HG02970 (cell line): ENCODE data around the gene PRPF18.

Experiments used
- ATAC-seq: cut with Tn5 transposase; IDR thresholded peaks from one replicate; pipeline ENCODE4 v1.9.1; 2021; ENCODE audit warnings: mild to moderate bottlenecking, moderate library complexity, moderate number of reproducible peaks; ENCODE audit not compliant: unreplicated experiment, low FRiP score

The PRPF18 gene

DNA sequence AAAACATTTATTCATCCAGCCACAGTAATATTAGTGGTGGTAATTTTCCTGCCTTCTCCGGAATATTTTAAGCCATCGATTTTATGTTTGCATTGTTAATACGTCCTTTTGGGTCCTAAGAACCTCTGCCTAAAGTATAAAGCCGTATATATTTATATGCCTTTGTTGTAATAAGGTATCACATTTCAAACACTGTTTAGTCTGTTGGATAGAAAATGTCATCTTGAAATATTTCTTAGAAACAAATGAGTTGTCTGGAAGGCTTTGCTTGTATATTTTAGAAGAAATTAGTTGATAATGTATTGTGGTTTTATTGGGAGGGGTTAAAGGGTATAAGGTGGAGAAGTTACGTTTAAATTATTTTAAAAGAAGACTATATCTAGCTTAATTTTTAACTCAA is 11.1 kb downstream of the PRPF18 start:
- ATAC-seq, result no peak

DNA sequence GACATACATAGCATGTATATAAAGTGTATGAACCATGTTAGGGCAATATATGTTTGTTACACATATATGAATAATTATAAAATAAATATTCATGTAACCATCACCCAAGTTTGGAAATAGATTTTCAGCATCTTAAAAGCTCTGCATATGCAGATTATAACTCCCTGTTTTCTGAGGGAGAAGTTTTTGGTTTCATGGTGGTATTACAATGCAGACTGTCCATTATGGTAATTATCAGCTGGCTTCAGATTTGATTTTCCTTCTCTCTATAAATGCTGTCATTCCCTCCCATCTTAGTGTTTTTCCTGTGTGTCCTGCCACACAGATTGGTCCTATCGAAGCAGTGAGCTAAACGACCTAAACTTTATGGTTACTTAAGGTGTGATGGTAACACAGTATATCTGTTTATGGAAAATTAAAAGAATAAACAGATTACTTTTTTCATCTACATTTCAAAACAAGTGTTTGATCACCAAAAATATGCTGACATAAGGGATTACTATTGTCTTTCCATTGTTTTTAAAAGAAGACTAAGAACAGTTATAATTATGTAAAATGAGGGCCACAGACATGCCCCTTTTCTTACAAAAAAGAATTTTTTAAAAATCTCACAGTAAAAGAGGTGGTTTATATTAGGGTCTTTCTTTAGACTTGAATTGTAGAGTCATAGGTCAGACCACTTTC is 17.7 kb downstream of the PRPF18 start:
- no peak for ATAC-seq

DNA sequence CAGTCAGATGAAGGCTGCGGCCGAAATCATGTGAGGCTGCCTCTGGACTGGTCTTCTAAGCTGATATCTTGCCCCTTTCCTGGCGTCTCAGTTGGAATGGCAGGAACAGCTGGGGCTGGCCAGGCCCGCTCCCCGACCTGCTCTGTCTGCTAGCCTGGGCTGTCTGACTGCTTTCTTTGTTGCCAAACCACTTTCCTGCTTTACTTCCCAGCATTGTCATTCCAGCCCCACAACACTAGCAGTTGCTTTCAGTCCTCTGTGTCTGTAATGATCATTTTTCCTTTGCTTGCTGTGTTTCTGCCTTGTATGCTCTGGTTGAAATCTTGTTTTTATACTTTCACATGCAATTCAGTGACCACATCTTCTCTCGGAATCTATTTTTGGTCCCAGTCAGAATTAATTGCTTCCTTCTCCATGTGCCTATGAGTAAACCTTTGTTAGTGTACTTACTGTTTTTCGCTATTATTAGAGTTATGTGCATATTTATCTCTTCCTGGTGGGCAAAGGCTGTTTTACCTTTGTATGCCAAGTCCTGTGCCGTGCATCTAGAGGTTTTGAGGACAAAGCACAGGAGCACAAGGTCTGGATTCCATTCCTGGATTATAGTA is 21.6 kb downstream of the PRPF18 start:
- no peak for ATAC-seq

DNA sequence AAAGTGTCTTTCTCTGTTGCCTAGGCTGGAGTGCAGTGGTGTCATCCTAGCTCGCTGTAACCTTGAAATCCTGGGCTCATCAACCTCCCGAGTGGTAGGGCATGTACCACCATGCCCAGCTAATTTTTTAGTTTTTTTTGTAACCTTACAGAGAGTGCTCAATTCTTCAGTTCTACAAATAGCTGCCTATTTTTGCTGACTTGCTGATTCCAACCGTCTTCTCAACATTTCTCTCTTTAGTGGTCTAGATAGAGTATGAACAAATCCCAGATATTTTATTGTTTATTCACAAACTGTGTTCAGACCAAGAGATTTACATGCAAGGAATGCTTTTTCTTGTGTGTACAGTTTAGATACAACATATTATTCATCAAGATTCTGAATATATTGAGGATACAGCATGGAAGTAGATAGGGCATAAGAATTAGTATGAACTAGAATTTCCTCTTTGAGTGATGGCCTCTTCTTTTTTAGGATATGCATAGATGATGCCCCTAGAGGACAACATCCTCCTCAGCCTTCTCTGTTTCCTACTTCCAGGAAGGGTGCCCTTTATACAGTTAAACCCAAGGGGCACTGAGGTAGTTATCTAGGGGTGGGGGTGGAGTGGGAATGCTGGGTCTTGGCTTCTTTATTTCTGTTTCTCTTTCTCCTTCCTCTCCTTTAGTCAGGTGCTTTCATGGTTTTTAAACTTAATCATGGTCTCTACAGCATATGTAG is 26.0 kb downstream of the PRPF18 start:
- ATAC-seq, result no peak

DNA sequence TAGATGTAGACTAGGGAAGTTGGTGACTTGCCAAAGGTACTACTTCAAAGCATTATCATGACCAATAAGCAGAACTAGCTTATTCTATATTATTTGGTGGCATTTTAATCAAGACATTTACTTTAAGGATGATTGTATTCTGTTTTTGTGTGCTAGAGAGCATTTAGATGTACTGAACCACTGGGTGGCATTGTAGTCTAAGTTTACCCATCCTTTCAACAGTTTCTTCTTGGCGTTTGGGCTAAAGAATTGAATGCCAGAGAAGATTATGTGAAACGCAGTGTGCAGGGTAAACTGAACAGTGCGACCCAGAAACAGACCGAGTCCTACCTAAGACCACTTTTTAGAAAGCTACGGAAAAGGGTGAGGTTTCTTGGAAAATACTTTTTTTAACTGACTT is 26.8 kb downstream of the PRPF18 start:
- ATAC-seq, result no peak

DNA sequence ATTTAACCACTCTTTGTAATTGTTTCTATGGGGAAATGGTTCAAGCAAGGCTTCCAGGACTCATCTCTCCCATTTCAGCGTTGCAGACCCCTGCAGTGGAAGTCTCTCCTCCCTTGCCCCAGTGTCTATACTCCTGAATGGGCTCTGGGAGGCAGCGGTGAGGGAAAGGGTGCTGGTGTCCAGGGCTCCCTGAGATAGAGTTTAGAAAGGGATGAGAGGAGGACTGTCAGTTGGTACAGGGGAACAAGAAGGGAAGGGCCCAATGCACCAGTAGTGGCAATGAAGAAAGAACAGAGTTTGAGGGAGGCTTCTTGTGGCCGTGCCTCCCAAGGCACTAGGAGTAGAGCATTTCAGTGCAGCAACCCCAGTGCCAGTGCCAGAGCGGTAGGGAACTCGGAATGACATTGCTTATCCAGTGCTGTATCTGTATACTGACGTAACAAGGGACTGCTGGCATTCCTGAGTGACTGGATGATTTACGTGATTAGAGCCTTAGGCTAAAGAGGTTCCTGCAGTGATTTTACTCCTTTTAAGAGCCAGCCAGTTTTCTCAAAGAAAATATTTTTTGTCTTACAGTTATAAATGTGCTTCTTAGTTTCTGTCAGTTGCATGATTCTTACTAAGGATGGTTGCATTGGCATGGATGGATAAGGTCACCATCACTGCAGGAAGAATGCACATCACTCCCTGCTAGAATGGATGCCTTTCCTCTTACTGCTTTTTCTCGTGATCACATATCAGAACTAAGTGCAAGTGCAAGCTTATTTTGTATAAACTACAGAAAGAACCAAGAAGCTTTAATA is 28.0 kb downstream of the PRPF18 start:
- no peak for ATAC-seq

DNA sequence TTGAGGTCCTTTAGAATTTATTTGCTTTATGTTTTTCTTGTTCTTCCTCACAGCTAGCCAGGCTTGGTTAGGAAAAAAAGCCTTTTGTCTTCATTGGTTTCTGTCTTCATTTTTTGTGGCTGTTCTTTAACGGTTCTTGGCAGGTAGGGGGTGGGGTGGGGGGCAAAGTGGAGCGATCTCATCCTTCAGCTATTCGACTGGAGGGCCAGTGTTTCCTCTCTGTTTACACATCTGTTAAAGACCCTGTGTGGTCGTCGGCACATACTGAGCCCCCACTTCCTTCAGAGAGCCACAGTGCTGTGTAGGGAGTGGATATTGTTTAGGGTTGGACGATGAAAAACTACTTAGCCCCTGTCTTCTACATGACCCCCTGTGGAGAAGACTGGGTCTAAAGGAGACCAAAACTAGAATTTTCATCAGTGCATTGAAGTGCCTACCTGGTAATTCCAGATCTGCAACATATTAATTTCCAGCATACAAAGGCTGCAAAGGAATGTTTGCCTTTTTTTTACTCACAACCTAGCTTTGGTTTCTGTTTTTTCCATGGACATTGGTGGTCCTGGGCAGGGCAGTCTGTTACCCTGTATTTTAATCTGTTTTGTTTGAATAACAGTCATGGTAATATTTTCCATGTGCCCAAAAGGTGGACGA is 29.0 kb downstream of the PRPF18 start:
- no peak for ATAC-seq

DNA sequence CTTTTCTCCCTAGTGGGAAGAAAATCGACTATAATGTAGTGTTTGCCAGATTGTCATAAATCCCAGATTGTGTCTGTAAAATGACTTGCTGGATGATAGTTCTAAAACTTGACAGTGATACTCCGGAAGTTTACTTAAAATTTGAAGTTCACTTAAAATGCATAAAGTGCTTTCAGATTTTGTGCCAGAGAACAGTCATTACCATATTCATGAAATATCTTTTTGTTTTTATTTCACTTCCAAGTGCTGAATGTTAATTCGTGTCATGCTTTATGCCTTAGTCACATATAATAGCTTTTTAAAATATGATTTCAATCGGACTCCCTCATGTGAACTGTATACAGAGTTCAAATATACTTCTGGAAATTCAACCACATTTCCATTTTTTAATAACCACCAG is 30.4 kb downstream of the PRPF18 start:
- no peak for ATAC-seq

DNA sequence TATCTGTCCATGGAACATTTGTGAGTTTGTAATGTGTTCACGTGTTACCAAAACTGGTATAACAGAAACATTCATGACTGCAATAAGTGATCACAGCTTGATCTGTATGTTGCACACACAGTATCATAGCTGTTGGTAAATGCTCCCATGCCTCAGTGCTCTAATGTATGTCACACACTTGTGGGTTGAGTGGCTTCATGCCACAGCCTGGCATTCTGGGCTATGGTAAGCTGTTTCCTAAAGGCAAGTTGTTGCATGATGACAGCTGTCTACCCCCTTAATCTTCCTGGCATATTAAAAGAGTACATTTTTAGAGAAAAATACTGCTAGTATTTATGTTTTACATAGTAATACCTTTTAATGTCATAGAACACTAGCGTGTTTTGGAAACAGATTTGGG is 35.2 kb downstream of the PRPF18 start:
- no peak for ATAC-seq

DNA sequence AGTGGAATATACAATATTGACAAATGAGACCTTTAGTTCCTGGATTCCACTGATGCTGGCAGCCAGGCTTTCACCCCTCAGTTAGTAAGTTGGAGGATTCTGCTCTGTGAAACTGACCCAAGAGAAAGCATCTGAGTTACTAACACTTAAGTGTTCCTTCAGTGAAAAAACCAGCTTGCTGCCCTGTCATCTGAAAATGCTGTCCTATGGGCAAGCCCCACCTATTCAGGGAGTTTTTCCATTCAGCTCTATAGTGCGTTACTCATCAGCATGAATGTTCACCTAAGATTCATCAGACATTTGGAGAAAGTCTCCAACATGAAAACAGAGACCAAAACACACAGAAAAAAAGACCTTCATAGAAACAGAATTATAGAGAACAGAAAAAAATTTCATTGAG is 37.9 kb downstream of the PRPF18 start:
- ATAC-seq, result no peak

DNA sequence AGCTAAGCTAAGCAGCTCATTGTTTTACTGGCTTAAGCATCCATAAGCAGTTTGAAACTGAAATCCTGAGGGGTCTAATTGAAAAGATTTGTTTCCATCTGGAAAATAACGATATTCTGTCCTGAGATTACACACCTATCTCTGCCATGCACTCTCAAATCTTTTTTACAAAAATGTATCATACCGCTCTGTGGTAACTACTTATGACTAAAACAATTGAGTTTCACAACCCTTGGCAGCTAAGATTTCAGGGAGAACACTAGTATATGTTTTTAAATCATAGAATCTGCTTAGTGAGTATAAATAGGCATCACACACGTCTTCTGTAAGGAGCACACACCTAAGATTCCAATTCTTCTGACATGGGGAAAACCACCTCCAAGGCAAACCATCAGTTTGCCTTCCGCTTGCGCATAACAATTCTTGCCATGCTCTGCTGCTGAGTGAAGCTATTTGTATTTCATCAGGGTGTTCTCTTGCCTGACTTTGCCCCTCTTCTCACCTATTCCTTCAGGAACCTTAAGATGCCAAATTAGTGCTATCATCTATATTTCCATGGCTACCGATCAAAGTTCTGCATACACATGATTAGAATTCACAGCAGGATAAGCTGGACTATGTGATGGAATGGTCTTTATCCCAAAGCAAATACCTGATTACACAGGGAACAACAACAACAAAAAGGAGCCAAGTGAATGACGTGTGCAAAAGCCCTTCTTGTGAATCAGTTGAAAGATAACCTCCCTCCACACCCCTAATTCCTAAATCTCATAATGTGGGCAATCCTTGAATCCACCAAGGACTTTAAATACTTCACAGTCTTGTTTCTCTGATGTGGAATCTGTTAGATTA is 40.9 kb downstream of the PRPF18 start:
- no peak for ATAC-seq

DNA sequence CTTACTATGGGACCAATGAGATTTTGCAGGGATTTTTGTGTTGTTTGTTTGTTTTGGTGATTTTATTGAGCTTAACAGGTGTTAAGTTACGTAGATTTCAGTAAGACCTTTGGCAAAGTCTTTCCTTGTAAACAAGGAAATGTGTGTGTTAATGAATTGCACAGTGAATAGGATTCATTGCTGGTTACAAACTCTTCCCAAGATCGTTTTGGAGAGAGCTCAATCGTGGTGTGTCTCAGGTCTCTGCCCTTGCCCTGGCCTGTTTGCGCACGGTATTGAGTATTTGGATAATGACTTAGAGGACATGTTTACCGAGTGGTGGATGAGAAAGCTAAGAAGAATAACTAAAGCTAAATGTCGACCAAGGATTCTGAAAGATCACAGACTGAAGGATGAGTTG is 41.9 kb downstream of the PRPF18 start:
- ATAC-seq, result no peak

DNA sequence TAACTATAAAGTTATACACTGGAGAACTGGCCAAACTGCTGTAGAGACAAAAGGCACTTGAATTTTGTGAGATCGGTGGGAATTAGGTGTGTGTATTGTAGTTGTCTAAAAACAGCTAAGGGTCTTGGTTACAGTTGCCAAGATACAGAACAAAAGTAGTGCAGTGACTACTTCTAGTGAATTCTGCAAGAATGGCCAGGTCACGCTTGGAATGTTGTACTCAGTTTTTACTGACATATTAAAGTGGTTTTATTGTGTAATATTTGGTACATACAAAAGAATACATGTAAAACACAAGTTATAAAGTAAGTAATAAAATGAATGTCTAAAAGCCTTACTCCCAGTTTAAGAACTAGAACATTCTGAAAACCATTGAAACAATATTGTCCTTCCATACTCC is 42.4 kb downstream of the PRPF18 start:
- ATAC-seq, result no peak

DNA sequence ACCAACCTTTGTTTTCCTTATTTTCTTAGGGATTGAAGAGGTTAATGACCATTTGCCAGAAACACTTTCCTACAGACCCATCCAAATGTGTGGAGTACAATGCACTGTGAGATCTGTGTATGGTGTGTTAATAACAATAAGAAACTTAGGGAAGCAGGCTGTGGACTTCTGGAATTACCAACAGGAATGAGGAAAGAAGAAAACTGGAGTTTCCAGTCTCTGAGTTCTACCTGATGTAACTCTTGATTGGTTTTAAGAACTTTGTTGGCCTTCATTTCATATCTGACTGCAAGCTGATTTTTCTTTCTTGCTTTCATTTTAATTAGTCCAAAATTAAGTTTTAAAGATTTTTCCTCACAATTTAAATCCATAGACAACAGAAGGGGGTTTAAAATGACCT is 43.5 kb downstream of the PRPF18 start:
- no peak for ATAC-seq

DNA sequence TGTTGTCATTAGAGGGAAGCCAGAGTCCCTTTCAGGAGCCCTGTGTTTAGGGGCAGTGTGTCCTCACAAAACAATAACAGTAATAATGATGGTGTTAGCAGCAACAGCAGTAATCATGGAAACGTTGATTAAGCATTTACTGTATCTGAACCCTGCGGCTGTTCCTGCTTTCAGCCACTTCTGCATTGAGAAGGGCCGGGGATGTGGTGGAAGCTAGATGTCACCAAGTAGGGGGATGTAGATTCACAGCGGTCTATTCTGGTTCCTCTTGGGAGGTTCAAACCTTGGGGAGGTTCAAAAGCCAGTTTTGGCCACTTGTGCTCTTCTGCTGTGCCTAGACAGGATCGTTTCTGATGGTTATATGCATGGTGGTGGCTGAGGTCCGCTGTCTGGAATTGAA is 44.8 kb downstream of the PRPF18 start:
- no peak for ATAC-seq

DNA sequence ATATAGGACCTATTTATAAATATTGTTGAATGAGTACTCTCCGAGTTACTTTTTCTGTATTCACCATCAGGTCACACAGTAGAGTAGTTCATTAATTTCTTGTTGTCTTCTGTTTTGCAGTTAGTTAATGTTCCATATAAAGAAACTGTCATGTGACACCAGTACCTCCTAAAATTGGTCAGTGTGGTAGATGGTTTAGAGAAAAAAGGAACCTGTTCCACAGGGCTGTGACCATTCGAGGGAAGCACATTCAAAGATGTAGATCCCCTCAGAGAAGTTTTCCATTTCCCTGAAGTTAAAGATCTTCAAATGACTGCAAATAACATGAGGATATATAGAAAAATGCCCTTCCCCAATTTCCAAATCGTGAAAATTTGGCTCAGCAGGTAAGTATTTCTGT is 45.7 kb downstream of the PRPF18 start:
- no peak for ATAC-seq

DNA sequence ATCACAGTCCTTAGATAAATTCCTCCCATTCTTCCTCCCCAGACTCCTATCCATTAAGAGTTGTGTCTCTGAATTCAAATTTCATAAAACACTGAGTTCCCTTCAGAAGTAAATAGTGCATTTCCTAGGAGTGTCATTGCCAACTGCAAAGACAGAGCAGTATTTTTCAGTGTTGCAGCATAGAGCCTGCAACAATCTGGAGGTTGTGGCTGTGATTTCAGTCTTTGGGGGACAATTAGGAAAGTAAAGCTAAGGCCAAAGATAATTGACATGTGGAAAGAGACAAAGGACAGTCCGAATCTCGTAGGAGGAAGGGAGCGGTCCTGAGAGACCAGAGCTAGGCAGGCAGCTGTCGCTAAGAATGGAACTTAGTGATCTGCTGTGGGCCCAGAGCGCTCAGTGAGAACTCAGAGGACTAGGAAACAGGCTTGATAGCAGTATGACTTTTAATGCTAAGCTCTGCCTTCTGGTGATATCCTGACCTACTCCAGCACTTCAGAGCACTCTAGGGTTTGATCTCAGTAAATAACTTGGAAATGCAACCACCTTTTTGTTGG is 46.2 kb downstream of the PRPF18 start:
- ATAC-seq, result no peak

DNA sequence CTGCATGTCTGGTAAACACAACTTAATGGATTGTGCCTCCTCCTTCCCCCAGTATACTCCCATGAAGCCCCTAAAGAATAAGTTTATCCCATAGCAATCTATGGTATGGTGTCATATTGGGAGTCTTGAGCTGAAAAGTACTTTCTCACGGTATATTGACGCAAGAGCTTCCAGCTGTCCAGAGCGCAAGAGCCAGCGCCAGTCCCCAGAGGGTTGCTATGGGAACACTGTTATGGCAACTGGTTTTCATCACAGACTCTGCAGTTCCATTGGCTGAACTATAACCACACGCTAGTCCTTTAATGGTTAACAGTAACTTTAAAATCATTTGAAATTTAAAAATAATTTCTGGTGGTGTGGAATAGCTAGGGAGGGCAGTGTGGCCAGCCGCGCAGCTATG is 46.9 kb downstream of the PRPF18 start:
- no peak for ATAC-seq

DNA sequence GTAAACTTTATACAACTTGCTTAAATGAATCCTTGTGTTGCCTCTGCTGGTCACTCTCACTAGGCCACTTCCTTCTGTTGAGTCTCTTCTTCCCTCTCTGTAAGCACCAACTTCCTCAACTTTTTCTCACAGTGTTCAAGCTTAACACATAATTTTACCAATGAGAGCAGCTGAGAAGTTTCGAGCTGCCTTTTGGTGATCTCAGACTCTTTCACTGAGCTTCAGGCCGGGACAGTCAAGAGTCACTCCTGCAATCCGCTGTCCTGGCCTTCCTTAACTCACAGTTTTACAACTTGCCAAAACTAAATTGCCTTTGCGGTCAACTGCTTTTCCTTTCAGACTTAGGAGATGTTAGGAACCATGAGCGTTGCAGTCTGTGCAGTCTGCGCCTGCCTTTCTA is 47.4 kb downstream of the PRPF18 start:
- ATAC-seq, result no peak
